HL-60 (cell line): ENCODE measurements around the gene PLTP.

Experiments
- CTCF ChIP-seq: IDR thresholded peaks from one replicate; pipeline ENCODE4 v1.5.1; 2011; ENCODE audit warnings: low read length, control low read depth, inconsistent platforms; ENCODE audit not compliant: insufficient read depth
- GABPA ChIP-seq: IDR thresholded peaks from 2 replicates; pipeline ENCODE4 v1.6.1; 2012; ENCODE audit warnings: low read depth
- POLR2AphosphoS5 ChIP-seq: IDR thresholded peaks from 2 replicates; pipeline ENCODE4 v1.6.1; 2012; ENCODE audit warnings: low read depth

- TF ChIP-seq GABPA, result no peak
- no peak for TF ChIP-seq CTCF
- TF ChIP-seq POLR2AphosphoS5, result no peak
These were observed 12.7 kb upstream of the PLTP start for GRCh38 chr20:45924391-45925261.
